GM12892 (cell line): Measurements from ENCODE around the gene KLF7.

Experiments used
- POLR2A ChIP-seq: IDR thresholded peaks from 2 replicates; pipeline ENCODE4 v1.6.1; 2011; ENCODE audit warnings: low read depth, low read length, control low read depth
- POLR2AphosphoS5 ChIP-seq: IDR thresholded peaks from 2 replicates; pipeline ENCODE4 v1.6.1; 2011; ENCODE audit warnings: low read depth, low read length, control low read depth

DNA sequence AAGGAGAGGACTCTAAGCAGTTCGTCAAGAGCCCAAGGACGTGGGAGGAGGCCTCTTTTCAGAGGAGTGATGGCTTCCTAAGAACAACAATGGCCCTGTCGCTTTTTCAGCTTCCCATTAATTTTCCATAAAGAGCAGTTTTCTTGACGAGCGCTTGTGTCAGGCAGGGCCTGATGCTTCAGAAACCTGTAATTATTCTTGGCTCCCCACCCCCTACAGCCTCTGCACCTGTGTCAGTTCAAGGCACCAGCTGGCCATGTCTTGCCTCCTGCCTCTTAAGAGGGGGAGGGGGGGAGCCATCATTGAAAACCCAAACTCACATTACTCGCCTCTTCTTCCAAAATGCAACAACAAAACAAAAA lies 32.3 kb downstream of the KLF7 start:
- TF ChIP-seq POLR2AphosphoS5 (no peak), POLR2A (no peak)
